GM20000 (cell line): ENCODE measurements around the gene MDGA2.

Experiments used
- DNase-seq: peaks from one replicate; pipeline ENCODE4 v3.0.0; 2012; ENCODE audit warnings: low spot score
- CTCF ChIP-seq: IDR thresholded peaks from 2 replicates; pipeline ENCODE4 v1.5.1; 2012; ENCODE audit warnings: mild to moderate bottlenecking, control low read depth; ENCODE audit errors: extremely low read depth, missing control alignments

The MDGA2 gene

GRCh38 chr14:46819117-46819516, 856.3 kb downstream of the MDGA2 start:
- DNase-seq: no peak
- TF ChIP-seq CTCF: no peak

- DNase-seq: no peak
- no peak for TF ChIP-seq CTCF
Observed at GRCh38 chr14:46818147-46818546, 857.3 kb downstream of the MDGA2 start.

GRCh38 chr14:46793144-46793543, 882.3 kb downstream of the MDGA2 start:
- DNase-seq: no peak
- no peak for TF ChIP-seq CTCF
